OCI-LY3 (cell line): ENCODE results near the gene SLC9C2.

Experiments used
- CTCF ChIP-seq: fragments of 200-600, 300-600 bp; sonication (generic); IDR thresholded peaks from 2 replicates; pipeline ENCODE4 v1.5.1; 2014; ENCODE audit warnings: antibody characterized with exemption, low read length, low read depth
- EZH2phosphoT487 ChIP-seq: fragments of 200-600 bp; shearing (Covaris generic); IDR thresholded peaks from 2 replicates; pipeline ENCODE4 v1.6.1; 2018; ENCODE audit warnings: antibody characterized with exemption, mixed run types, low read depth

GRCh38 chr1:173505391-173505790 lies 97.5 kb downstream of the SLC9C2 start:
- TF ChIP-seq CTCF (no peak), EZH2phosphoT487 (no peak)
